Heart left ventricle (tissue), 16 donors: Measurements from ENCODE around the gene SMARCD2. TPM values are rescaled to one million over a fixed set of nuclear protein-coding genes. Genes with fewer than 3 reads are reported as not detected.

ENCODE experiments used
- ATAC-seq, 4 donors: fragments of 200-7000 bp; cut with Tn5 transposase; one replicate each; pipeline ENCODE4 v1.9.1; 2020 to 2022; ENCODE audit warnings: moderate library complexity in 4 of 4, mild to moderate bottlenecking in 3 of 4, moderate number of reproducible peaks in 1 of 4
- DNase-seq, 5 donors: peaks; one replicate each; pipeline ENCODE4 v3.0.0-alpha.2; 2020
- H3K27ac ChIP-seq, 12 donors: fragments of 200-600 bp; sonication (generic) in 4 of 12; one replicate each; pipeline versions ENCODE4 v1.5.0 to v1.8.0; 2016 to 2022; ENCODE audit warnings: mild to moderate bottlenecking in 2 of 12
- H3K27me3 ChIP-seq, 9 donors: fragments of 200-600 bp; sonication (generic) in 2 of 9; one replicate each; pipeline versions ENCODE4 v1.5.1 to v1.8.0; 2016 to 2022; ENCODE audit warnings: mild to moderate bottlenecking in 3 of 9
- H3K36me3 ChIP-seq, 9 donors: fragments of 200-600 bp; sonication (generic) in 2 of 9; one replicate each; pipeline versions ENCODE4 v1.5.0 to v1.8.0; 2018 to 2022; ENCODE audit warnings: mild to moderate bottlenecking in 2 of 9
- H3K4me1 ChIP-seq, 12 donors: fragments of 200-600 bp; sonication (generic) in 4 of 12; one replicate each; pipeline versions ENCODE4 v1.5.0 to v1.8.0; 2016 to 2022; ENCODE audit warnings: mild to moderate bottlenecking in 3 of 12
- H3K4me3 ChIP-seq, 12 donors: fragments of 200-600 bp; sonication (generic) in 4 of 12; one replicate each; pipeline versions ENCODE4 v1.5.0 to v1.8.0; 2017 to 2022; ENCODE audit warnings: mild to moderate bottlenecking in 9 of 12, moderate library complexity in 4 of 12
- H3K9me3 ChIP-seq, 12 donors: fragments of 200-600 bp; sonication (generic) in 4 of 12; one replicate each; pipeline versions ENCODE4 v1.5.0 to v1.8.0; 2016 to 2022; ENCODE audit warnings: mild to moderate bottlenecking in 1 of 12
- POLR2A ChIP-seq, 2 donors: fragments of 450-650 bp; IDR thresholded peaks; one replicate each; pipeline ENCODE4 v1.6.1; 2017; ENCODE audit warnings: antibody characterized with exemption in 2 of 2, mild to moderate bottlenecking in 2 of 2, moderate library complexity in 2 of 2
- WGBS, 4 donors: extraction: QIAGEN DNeasy Blood & Tissue Kit in 2 of 4; methylation state at CpG; one replicate each; pipeline versions ENCODE4 v1.1.5 to v1.1.7; 2013 to 2018; 5-methylcytosine and 5-hydroxymethylcytosine counted together
- intact Hi-C, 10 donors: fragments of 100-400 bp; cut with DNase I; formaldehyde crosslinking; loops; one replicate each; pipeline versions ENCODE4 v1.11.1 to v1.14.2; 2022
- polyA plus RNA-seq, 2 donors: library from polyadenylated mRNA; stranded (reverse); fragments of 200-250 nt; gene quantifications; one replicate each; pipeline ENCODE4 v1.2.3, GENCODE V29; 2013
- total RNA-seq, 9 donors: library from RNA; depleted of rRNA in 2 of 9; stranded (reverse); fragments of >200 nt in 2 of 9; fragmentation: NEBNext Ultra II Directional in 3 of 9; extraction: Animal tissue kit (Norgen Biotek cat#: 25700) in 3 of 9; gene quantifications; one replicate each; pipeline versions ENCODE4 v1.1.0 to v1.2.4, GENCODE V29; 2016 to 2023
- TF ChIP-seq, protein P1 (sequence below), 12 donors: fragments of 200-600 bp; sonication (generic) in 4 of 12; IDR thresholded peaks; one replicate each; pipeline versions ENCODE4 v1.5.0 to v1.8.0; 2018 to 2022; ENCODE audit warnings: antibody characterized with exemption in 12 of 12, mild to moderate bottlenecking in 5 of 12
- donor health status: ischemic (EF 13 %, LVEDD 7.1; RV severe dilation, severe dysfunction).
- donor health status: healthy with polysubstance abuse.
- donor health status: DM: no; HTN: yes; CAD: no.
- donor health status: DM: no; HTN: no; CAD: no.
- donor health status: ischemic (EF 25% LVEDD 6.9; RV normal size, moderate dysfunction).
- donor health status: ischemic (EF 25% LVEDD 5.7; RV mildly dilated, moderate dysfunction).
- donor health status: healthy.
- donor health status: DM: yes; HTN: yes; CAD: no.
- donor health status: ischemic (EF 35%, LVEDD 5.7; RV mildly dilated, moderate dysfunction).
- donor health status: nonischemic (EF 11% LVEDD 7.7; RV severe dilation, severe dysfunction).
- donor health status: DM: yes; HTN: yes; CAD: no.
- donor health status: PGD.
- donor health status: ischemic (EF 29% LVEDD 5.4; RV normal size, mild dysfunction).
- donor health status: nonischemic (EF 23%, LVEDD 6.1; RV moderate dilation, normal function).

Gene SMARCD2
- total and polyA plus RNA-seq, 11 donors: 11.3 to 40.9 (median 24.1) TPM

DNA sequence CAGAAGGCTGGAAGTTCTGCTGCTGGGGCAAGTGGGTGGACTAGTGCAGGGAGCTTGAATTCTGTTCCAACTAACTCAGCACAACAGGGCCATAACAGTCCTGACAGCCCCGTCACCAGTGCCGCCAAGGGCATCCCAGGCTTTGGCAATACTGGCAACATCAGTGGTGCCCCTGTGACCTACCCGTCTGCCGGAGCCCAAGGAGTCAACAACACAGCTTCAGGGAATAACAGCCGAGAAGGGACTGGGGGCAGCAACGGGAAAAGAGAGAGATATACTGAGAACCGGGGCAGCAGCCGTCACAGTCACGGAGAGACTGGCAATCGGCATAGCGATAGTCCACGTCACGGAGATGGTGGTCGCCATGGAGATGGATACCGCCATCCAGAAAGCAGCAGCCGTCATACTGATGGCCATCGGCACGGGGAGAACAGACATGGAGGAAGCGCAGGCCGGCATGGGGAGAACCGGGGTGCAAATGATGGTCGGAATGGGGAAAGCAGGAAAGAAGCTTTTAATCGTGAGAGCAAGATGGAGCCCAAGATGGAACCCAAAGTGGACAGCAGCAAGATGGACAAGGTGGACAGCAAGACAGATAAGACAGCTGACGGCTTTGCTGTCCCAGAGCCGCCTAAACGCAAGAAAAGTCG, 24.6 kb downstream of the SMARCD2 start:
- DNase-seq (no peak), ATAC-seq (no peak)
- Histone ChIP-seq H3K27me3 (no peaks in the 10 kb centered on the region), H3K9me3 (no peaks in the 10 kb centered on the region), H3K4me1 (peaks cover 0 to 12% (median under 1%) of the 10 kb centered on the region in 12 donors), H3K4me3 (no peak overlapping the region), H3K36me3 (peaks cover 0 to 100% (median 100%) of the 10 kb centered on the region in 9 donors), H3K27ac (no peak overlapping the region)
- TF ChIP-seq, protein P1, sequence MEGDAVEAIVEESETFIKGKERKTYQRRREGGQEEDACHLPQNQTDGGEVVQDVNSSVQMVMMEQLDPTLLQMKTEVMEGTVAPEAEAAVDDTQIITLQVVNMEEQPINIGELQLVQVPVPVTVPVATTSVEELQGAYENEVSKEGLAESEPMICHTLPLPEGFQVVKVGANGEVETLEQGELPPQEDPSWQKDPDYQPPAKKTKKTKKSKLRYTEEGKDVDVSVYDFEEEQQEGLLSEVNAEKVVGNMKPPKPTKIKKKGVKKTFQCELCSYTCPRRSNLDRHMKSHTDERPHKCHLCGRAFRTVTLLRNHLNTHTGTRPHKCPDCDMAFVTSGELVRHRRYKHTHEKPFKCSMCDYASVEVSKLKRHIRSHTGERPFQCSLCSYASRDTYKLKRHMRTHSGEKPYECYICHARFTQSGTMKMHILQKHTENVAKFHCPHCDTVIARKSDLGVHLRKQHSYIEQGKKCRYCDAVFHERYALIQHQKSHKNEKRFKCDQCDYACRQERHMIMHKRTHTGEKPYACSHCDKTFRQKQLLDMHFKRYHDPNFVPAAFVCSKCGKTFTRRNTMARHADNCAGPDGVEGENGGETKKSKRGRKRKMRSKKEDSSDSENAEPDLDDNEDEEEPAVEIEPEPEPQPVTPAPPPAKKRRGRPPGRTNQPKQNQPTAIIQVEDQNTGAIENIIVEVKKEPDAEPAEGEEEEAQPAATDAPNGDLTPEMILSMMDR (IDR thresholded peaks at IDR 0.05): no peak
- no peak for TF ChIP-seq POLR2A (IDR thresholded peaks at IDR 0.05)
- intact Hi-C loops: loop anchor here in 3 of 10 donors (5.0 to 10.0 kb wide), 3 partner anchors 41 to 66 kb away; no protein-coding TSS in a partner anchor
- WGBS, 4 donors: 94 to 97% (median 95%) methylated on average over 23 to 27 of the region's 27 CpGs

DNA sequence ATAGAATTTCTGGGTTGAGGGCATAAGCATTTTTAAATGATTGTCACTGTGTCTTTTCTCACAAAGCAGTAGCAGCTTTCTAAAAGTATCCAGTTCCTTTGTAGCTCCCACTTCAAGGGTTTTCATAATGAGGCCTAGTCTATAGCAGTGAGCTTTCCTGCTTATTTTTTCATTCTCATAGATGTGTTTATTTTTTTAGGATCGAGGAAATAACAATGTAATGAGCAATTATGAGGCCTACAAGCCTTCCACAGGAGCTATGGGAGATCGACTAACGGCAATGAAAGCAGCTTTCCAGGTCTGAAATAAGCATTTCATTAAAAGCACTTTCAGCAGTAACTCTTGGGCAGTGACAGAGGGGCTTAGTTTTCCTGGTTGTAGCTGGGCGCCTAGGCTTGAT, 25.8 kb downstream of the SMARCD2 start:
- ATAC-seq (no peak), DNase-seq (no peak)
- Histone ChIP-seq H3K4me3 (no peak overlapping the region), H3K27ac (no peak overlapping the region), H3K4me1 (peaks cover 0 to 12% (median under 1%) of the 10 kb centered on the region in 12 donors), H3K9me3 (no peaks in the 10 kb centered on the region), H3K27me3 (no peaks in the 10 kb centered on the region), H3K36me3 (peaks cover 3 to 100% (median 100%) of the 10 kb centered on the region in 9 donors)
- no peak for TF ChIP-seq POLR2A (IDR thresholded peaks at IDR 0.05)
- intact Hi-C loops: loop anchor here in 3 of 10 donors (5.0 to 10.0 kb wide), 3 partner anchors 39 to 64 kb away; no protein-coding TSS in a partner anchor
- 91 to 97% (median 93%) methylated on average over 4 of the region's 4 CpGs for WGBS, 4 donors

DNA sequence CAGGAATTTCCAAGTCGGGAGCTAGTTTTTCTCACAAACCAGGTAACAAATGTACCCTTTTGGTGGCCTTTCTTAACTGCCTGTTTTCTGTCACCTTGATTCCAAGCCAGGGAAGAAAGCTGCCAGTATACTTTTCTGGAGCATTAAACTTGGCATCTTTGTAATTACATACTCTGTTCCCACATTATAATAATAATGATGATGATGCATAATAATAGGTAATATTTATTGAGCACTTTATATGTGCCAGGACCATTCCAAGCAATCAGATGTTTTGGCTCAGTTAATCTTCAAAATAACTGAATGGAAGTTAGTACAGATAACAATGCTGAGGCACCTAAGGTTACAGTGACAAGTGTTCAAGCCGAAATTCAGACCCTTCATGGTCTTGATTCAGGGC, 26.4 kb downstream of the SMARCD2 start:
- WGBS, 4 donors: 84 to 98% (median 91%) methylated on average over 2 of the region's 2 CpGs
- no peak overlapping the region for H3K4me3 ChIP-seq
- TF ChIP-seq POLR2A (IDR thresholded peaks at IDR 0.05): no peak
- TF ChIP-seq, protein P1 (IDR thresholded peaks at IDR 0.05): no peak
- H3K36me3 ChIP-seq: peaks cover 3 to 100% (median 100%) of the 10 kb centered on the region in 9 donors
- H3K27ac ChIP-seq: no peak overlapping the region
- H3K4me1 ChIP-seq: peaks cover 0 to 12% (median under 1%) of the 10 kb centered on the region in 12 donors
- ATAC-seq: no peak
- no peak for DNase-seq
- intact Hi-C loops: loop anchor here in 3 of 10 donors (5.0 to 10.0 kb wide), 3 partner anchors 39 to 64 kb away; no protein-coding TSS in a partner anchor
- no peaks in the 10 kb centered on the region for H3K9me3 ChIP-seq
- no peaks in the 10 kb centered on the region for H3K27me3 ChIP-seq

DNA sequence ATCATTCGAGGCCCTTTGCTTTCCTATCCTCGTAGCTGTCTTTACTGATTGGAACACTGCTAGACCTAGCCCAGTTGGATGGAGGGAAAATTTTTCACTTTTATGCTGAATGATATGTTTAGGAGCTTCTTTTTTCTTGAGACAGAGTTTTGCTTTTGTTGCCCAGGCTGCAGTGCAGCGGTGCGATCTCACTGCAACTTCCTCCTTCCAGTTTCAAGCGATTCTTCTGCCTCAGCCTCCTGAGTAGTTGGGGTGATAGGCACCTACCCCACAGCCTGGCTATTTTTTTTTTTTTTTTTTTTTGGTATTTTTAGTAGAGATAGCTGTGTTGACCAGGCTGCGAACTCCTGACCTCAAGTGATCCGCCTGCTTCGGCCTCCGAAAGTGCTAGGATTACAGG, 32.5 kb downstream of the SMARCD2 start:
- H3K36me3 ChIP-seq: peaks cover 3 to 100% (median 100%) of the 10 kb centered on the region in 9 donors
- ATAC-seq: no peak
- H3K9me3 ChIP-seq: no peaks in the 10 kb centered on the region
- intact Hi-C loops: loop anchor here in 1 of 10 donors (10.0 kb wide), 1 partner anchor 55 kb away; no protein-coding TSS in a partner anchor
- no peaks in the 10 kb centered on the region for H3K4me1 ChIP-seq
- H3K27me3 ChIP-seq: no peaks in the 10 kb centered on the region
- WGBS, 4 donors: 78 to 95% (median 90%) methylated on average over 9 of the region's 9 CpGs
- TF ChIP-seq, protein P1 (IDR thresholded peaks at IDR 0.05): no peak
- no peak for TF ChIP-seq POLR2A (IDR thresholded peaks at IDR 0.05)
- no peak overlapping the region for H3K4me3 ChIP-seq
- no peak for DNase-seq
- H3K27ac ChIP-seq: no peak overlapping the region
